Endothelial cell of umbilical vein (primary cell): ENCODE results near the gene ZNF407. TPM values are rescaled to one million over a fixed set of nuclear protein-coding genes. Genes with fewer than 3 reads are reported as not detected.

ENCODE experiments used
- BruUV-seq: library from RNA; stranded (reverse); fragments of 400-500 nt; replicated peaks from 2 replicates; lab custom pipeline; 2021; lab: Mats Ljungman, UMichigan
- CTCF ChIA-PET: fragments of 300-600, 350-600 bp; sonication (Branson Sonifier 250); formaldehyde crosslinking; loops from one replicate; lab custom pipeline; 2021; ENCODE audit warnings: antibody characterized with exemption, inconsistent platforms; lab: Charles Lee
- POLR2A ChIA-PET: fragments of 300-600, 350-600 bp; sonication (Branson Sonifier 250); formaldehyde crosslinking; loops from one replicate; lab custom pipeline; 2021; ENCODE audit warnings: antibody characterized with exemption, inconsistent platforms; lab: Charles Lee
- DNase-seq: peaks from one replicate; pipeline ENCODE4 v3.0.0-alpha.2; 2011; ENCODE audit warnings: low read depth, low spot score
- FAIRE-seq: peaks from 2 replicates; lab custom pipeline; 2011; peaks lifted over from hg19 to GRCh38; lab: Jason Lieb, UNC
- H2AFZ ChIP-seq: 2 replicates; pipeline ENCODE4 v1.6.0; 2012; ENCODE audit warnings: low read depth, low read length, control low read depth, inconsistent platforms
- H3K27ac ChIP-seq: 2 replicates; pipeline ENCODE4 v1.5.1; 2011; ENCODE audit warnings: low read depth, mild to moderate bottlenecking, control low read depth, low read length, moderate library complexity; ENCODE audit not compliant: insufficient read depth
- H3K27me3 ChIP-seq, 2 experiments: 2 replicates each; pipeline versions ENCODE4 v1.6.0 to v1.6.1; 2011; ENCODE audit warnings: low read length in 2 of 2, mixed read lengths in 1 of 2; ENCODE audit not compliant: control insufficient read depth in 2 of 2, insufficient read depth in 2 of 2
- H3K36me3 ChIP-seq, 2 experiments: 2 replicates in 1 of 2; 3 replicates in 1 of 2; pipeline ENCODE4 v1.5.1; 2011; ENCODE audit warnings: low read length in 2 of 2, mild to moderate bottlenecking in 1 of 2, moderate library complexity in 1 of 2; ENCODE audit not compliant: control insufficient read depth in 2 of 2, insufficient read depth in 2 of 2; ENCODE audit errors: extremely low read depth in 1 of 2
- H3K4me1 ChIP-seq: 3 replicates; pipeline ENCODE4 v1.5.1; 2011; ENCODE audit warnings: mild to moderate bottlenecking, low read length; ENCODE audit not compliant: control insufficient read depth, insufficient read depth; ENCODE audit errors: extremely low read depth
- H3K4me2 ChIP-seq: 2 replicates; pipeline ENCODE4 v1.6.1; 2011; ENCODE audit warnings: low read length, control low read depth, mixed read lengths; ENCODE audit not compliant: insufficient read depth
- H3K4me3 ChIP-seq, 3 experiments: fragments of 200-600 bp in 1 of 3; sonication (generic), shearing (Covaris generic) in 1 of 3; replicated peaks in 1 of 3; 2 replicates each; pipeline ENCODE4 v1.5.1; 2011 to 2016; ENCODE audit warnings: control low read depth in 3 of 3, low read length in 3 of 3, mild to moderate bottlenecking in 2 of 3, inconsistent platforms in 1 of 3, low read depth in 1 of 3, moderate library complexity in 1 of 3; ENCODE audit not compliant: insufficient read depth in 1 of 3
- H3K79me2 ChIP-seq: 2 replicates; pipeline ENCODE4 v1.6.0; 2012; ENCODE audit warnings: low read length, inconsistent platforms; ENCODE audit not compliant: control insufficient read depth, insufficient read depth
- H3K9ac ChIP-seq: replicated peaks from 2 replicates; pipeline ENCODE3; 2011; ENCODE audit warnings: low read length, control low read depth; ENCODE audit not compliant: insufficient read depth; ENCODE audit errors: extremely low read depth
- H3K9me1 ChIP-seq: replicated peaks from 3 replicates; pipeline ENCODE4 v1.6.0; 2011; ENCODE audit warnings: mild to moderate bottlenecking, low read length; ENCODE audit not compliant: control insufficient read depth, insufficient read depth; ENCODE audit errors: extremely low read depth
- H3K9me3 ChIP-seq: replicated peaks from 2 replicates; pipeline ENCODE4 v1.5.1; 2012; ENCODE audit warnings: low read length, inconsistent platforms; ENCODE audit not compliant: control insufficient read depth, insufficient read depth
- H4K20me1 ChIP-seq: replicated peaks from 2 replicates; pipeline ENCODE3; 2011; ENCODE audit warnings: mild to moderate bottlenecking, low read length; ENCODE audit not compliant: control insufficient read depth, insufficient read depth; ENCODE audit errors: extremely low read depth
- EZH2 ChIP-seq: IDR thresholded peaks from 2 replicates; pipeline ENCODE4 v1.6.1; 2012; ENCODE audit warnings: borderline replicate concordance, low read depth, mild to moderate bottlenecking, moderate library complexity, low read length, inconsistent platforms; ENCODE audit not compliant: severe bottlenecking
- FOS ChIP-seq: IDR thresholded peaks from 2 replicates; pipeline ENCODE4 v1.6.1; 2011; ENCODE audit warnings: mild to moderate bottlenecking, low read length, moderate library complexity, borderline replicate concordance; ENCODE audit not compliant: insufficient read depth
- GATA2 ChIP-seq: IDR thresholded peaks from 2 replicates; pipeline ENCODE4 v1.7.0; 2011; ENCODE audit warnings: low read depth, mild to moderate bottlenecking, moderate library complexity, mixed read lengths, low read length; ENCODE audit not compliant: insufficient read length, insufficient read depth
- JUN ChIP-seq: IDR thresholded peaks from 2 replicates; pipeline ENCODE4 v1.6.1; 2011; ENCODE audit warnings: borderline replicate concordance, low read depth; ENCODE audit not compliant: insufficient read length, insufficient read depth
- MYC ChIP-seq: IDR thresholded peaks from one replicate; pipeline ENCODE4 v1.6.1; 2011; ENCODE audit warnings: mild to moderate bottlenecking, low read depth, low read length
- POLR2A ChIP-seq: IDR thresholded peaks from 2 replicates; pipeline ENCODE4 v1.6.1; 2012; ENCODE audit warnings: low read depth, mild to moderate bottlenecking, control low read depth, low read length
- POLR2AphosphoS5 ChIP-seq: IDR thresholded peaks from 2 replicates; pipeline ENCODE4 v1.6.1; 2012; ENCODE audit warnings: low read depth, mild to moderate bottlenecking, control low read depth, low read length, moderate library complexity; ENCODE audit not compliant: insufficient read depth
- dilution Hi-C: fragments of 300-500 bp; cut with MboI; formaldehyde crosslinking; loops from one replicate; pipeline ENCODE4 v1.15.0; 2019; ENCODE audit warnings: low sequenced_read_pairs; ENCODE audit not compliant: extremely low pct_ligation_motif_present
- intact Hi-C: fragments of 100-400 bp; cut with micrococcal nuclease; formaldehyde crosslinking; loops from one replicate; pipeline ENCODE4 v1.10.0; 2022
- polyA plus RNA-seq, 4 experiments: library from polyadenylated mRNA; depleted of rRNA in 3 of 4; stranded (reverse) in 3 of 4; unstranded in 1 of 4; fragments of >200 nt; gene quantifications; 2 replicates each; pipeline versions ENCODE4 v1.2.1 to v1.2.3, GENCODE V29; 2011 to 2012; ENCODE audit warnings: missing spikeins in 1 of 4
- total RNA-seq: library from RNA; stranded (reverse); gene quantifications from 2 replicates; pipeline ENCODE4 v1.2.3, GENCODE V29; 2021
- TF ChIP-seq, protein P1 (sequence below), 2 donors: IDR thresholded peaks; 1 replicate in 1 of 2; 2 replicates in 1 of 2; pipeline ENCODE4 v1.5.1; 2011; ENCODE audit warnings: low read length in 2 of 2, mild to moderate bottlenecking in 2 of 2, moderate library complexity in 2 of 2, control low read depth in 1 of 2, inconsistent platforms in 1 of 2, low read depth in 1 of 2; ENCODE audit not compliant: insufficient read depth in 1 of 2; ENCODE audit errors: extremely low read depth in 1 of 2
- TF ChIP-seq, protein P2 (sequence below): IDR thresholded peaks from 2 replicates; pipeline ENCODE4 v1.6.1; 2011; ENCODE audit not compliant: insufficient read depth, insufficient read length

Gene ZNF407
- total and polyA plus RNA-seq, 2 donors (not counting 3 experiments of a cell fraction or from before 2014, with no cell fraction given), result 3.8 to 20.1 TPM

DNA sequence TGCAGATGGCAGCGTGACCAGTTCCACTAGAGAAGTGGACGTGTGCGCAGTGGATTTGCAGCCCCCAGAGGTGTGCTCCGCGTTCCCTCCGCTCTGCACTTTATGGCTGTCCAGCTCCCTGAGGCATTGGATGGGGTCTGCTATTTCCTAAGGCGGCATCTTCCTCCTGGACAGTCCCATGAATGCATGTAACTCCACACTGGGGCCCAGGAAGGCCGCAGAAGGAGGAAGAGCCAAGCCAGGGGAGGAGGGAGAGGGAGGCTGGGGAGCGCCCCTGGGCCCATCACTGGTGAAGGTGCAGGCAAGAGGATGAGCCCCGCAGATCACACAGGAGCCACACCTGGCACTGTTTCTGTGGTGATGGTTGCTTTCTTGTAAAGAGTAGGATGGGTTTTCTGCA lies 512.1 kb downstream of the ZNF407 start:
- Histone ChIP-seq H3K27ac (no peak overlapping the region), H3K79me2 (no peaks in the 10 kb centered on the region), H3K36me3 (no peaks in the 10 kb centered on the region), H3K9me3 (no peaks in the 10 kb centered on the region), H3K9ac (no peak overlapping the region), H4K20me1 (no peaks in the 10 kb centered on the region), H3K9me1 (no peaks in the 10 kb centered on the region), H3K4me1 (no peaks in the 10 kb centered on the region), H3K27me3 (no peaks in the 10 kb centered on the region), H2AFZ (no peak overlapping the region), H3K4me2 (no peak overlapping the region), H3K4me3 (no peak overlapping the region)
- dilution Hi-C loops, result no loop called here
- intact Hi-C loops, result no loop called here
- CTCF ChIA-PET, result no interaction called here
- POLR2A ChIA-PET, result no interaction called here
- TF ChIP-seq, protein P1, sequence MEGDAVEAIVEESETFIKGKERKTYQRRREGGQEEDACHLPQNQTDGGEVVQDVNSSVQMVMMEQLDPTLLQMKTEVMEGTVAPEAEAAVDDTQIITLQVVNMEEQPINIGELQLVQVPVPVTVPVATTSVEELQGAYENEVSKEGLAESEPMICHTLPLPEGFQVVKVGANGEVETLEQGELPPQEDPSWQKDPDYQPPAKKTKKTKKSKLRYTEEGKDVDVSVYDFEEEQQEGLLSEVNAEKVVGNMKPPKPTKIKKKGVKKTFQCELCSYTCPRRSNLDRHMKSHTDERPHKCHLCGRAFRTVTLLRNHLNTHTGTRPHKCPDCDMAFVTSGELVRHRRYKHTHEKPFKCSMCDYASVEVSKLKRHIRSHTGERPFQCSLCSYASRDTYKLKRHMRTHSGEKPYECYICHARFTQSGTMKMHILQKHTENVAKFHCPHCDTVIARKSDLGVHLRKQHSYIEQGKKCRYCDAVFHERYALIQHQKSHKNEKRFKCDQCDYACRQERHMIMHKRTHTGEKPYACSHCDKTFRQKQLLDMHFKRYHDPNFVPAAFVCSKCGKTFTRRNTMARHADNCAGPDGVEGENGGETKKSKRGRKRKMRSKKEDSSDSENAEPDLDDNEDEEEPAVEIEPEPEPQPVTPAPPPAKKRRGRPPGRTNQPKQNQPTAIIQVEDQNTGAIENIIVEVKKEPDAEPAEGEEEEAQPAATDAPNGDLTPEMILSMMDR (IDR thresholded peaks at IDR 0.05; ENCODE audit: extremely low read depth in 1 of 2, insufficient read depth in 1 of 2, low read depth in 1 of 2, low read length in 2 of 2), result no peak
- no peak for TF ChIP-seq JUN
- TF ChIP-seq, protein P2, sequence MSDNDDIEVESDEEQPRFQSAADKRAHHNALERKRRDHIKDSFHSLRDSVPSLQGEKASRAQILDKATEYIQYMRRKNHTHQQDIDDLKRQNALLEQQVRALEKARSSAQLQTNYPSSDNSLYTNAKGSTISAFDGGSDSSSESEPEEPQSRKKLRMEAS, result no peak
- no peak for TF ChIP-seq EZH2
- no peak for TF ChIP-seq POLR2AphosphoS5
- TF ChIP-seq MYC, result no peak
- no peak for TF ChIP-seq GATA2
- TF ChIP-seq FOS, result no peak
- no peak for TF ChIP-seq POLR2A
- BruUV-seq, result no TSS peak
- FAIRE-seq (no peak), DNase-seq (no peak)
